Measurements from ENCODE around the gene PARD3B.

GRCh38 chr2:204590063-204590462 lies 44.8 kb downstream of the PARD3B start:
- TF ChIP-seq CTCF (conservative IDR thresholded peaks at IDR 0.05; ENCODE audit: low read depth, low read length): no peak
- TF ChIP-seq EZH2 (IDR thresholded peaks at IDR 0.05; ENCODE audit: borderline replicate concordance, low read depth, low read length, poor library complexity, severe bottlenecking): no peak

Measured in A673 (cell line).